ENCODE measurements around the gene ATP1A2.

- TF ChIP-seq POLR2A (IDR thresholded peaks at IDR 0.05) (no peak), CTCF (IDR thresholded peaks at IDR 0.05) (no peak)
Observed at GRCh38 chr1:160161965-160162705, 46.6 kb downstream of the ATP1A2 start.
